ENCODE data around the gene SGO2. TPM values are rescaled to one million over a fixed set of nuclear protein-coding genes. Genes with fewer than 3 reads are reported as not detected.
"Not testable (repeated sequence)": the region's sequence is repeated elsewhere in the genome, so short reads cannot be mapped to it uniquely, and the experiment has no call there.

The SGO2 gene
- total RNA-seq, 1 donor from 2014 or later = 6.3 TPM

DNA sequence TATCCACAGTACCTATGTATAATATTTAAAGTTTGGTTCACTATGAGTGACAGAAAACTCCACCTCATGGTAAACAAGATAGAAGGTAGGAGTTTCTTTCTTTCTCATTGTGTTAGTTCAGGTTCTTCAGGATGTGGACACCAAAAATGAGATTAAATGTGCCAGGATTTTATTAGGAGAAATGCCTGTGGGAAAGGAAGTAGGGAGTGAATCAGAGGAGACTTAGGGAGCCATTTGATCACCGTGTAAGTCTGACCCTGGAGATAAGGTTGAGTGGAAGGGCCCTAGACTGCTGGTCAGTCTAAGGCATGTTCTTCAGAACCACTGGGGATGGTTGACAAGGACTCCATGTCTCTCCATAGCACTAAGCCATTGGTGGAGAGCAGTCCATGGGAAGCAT lies 67.9 kb downstream of the SGO2 start:
- no peak for ATAC-seq

GRCh38 chr2:200595913-200596312 lies 69.9 kb downstream of the SGO2 start:
- no peak for ATAC-seq

GRCh38 chr2:200596774-200597570 lies 71.0 kb downstream of the SGO2 start:
- peak; percentile 33 for ATAC-seq

DNA sequence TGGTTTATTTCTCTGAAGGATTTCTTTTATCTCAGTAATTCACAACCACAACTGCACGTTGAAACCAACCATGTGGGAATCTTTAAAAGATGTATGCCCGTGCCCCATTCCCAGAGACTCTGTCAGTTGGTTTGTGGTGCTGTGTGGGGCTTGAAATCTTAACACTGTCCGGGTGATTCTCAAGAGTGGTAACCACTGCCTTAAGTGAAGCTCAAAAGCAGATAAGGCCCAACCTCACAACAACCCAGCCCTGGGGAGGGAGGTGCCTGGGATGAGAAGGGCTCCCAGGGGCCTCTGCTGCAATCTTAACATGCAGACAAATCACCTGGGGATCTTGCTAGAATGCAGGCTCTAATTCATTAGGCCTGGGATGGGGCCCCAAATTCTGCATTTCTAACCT lies 73.2 kb downstream of the SGO2 start:
- no peak for ATAC-seq

DNA sequence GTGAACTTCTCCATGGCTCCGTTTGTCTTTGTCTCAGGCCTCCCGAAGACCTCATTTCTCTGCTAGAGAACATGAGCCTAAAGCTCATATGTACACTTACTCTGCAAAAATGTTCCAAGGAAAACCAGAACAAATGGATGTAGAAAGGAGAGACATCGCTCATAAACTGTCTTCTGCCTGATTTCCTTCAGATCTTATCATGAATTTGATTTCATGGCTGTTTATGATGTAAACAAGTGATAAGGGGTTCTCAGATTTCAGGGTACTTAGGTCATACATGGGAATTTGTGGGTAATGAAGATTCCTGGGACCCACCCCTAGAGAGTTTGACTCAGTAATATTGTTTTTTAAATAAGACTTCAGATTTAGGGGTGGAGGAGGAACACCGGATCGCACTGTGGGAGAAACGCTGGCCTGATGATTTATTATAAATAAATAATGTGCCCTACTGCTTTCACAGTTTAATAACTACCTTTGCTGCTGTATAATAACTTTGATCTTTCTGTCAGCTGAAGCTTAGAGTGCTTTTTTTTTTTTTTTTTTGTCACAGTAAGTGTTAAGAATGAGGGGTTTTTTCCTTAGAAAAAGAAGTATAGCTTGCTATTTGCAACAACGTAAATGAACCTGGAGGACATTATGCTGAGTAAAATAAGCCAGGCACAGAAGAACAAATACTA lies 74.7 kb downstream of the SGO2 start:
- no peak for ATAC-seq

GRCh38 chr2:200602584-200602983 lies 76.6 kb downstream of the SGO2 start:
- no peak for ATAC-seq

DNA sequence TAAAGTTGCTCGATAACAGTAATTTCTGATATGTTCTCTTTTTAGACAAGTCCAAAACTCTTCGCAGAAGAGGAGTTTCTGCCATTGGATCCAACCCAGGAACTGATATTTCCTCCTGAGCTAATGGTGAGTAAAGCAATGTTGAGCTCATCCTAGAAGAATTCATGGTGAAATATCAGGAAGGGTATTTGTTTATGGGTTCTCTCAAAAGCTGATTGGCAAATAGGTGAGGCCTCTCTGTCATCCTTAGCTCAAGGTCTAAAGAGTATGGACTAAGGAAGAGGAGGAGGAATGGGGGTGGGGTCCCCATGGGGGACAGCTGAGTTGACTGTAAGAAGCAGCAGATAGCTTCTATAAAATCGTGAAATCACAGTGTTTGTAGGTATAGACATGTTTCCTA lies 78.0 kb downstream of the SGO2 start:
- ATAC-seq = peak; percentile 80

- no peak for ATAC-seq
Observed at GRCh38 chr2:200604571-200605255, 78.7 kb downstream of the SGO2 start.

DNA sequence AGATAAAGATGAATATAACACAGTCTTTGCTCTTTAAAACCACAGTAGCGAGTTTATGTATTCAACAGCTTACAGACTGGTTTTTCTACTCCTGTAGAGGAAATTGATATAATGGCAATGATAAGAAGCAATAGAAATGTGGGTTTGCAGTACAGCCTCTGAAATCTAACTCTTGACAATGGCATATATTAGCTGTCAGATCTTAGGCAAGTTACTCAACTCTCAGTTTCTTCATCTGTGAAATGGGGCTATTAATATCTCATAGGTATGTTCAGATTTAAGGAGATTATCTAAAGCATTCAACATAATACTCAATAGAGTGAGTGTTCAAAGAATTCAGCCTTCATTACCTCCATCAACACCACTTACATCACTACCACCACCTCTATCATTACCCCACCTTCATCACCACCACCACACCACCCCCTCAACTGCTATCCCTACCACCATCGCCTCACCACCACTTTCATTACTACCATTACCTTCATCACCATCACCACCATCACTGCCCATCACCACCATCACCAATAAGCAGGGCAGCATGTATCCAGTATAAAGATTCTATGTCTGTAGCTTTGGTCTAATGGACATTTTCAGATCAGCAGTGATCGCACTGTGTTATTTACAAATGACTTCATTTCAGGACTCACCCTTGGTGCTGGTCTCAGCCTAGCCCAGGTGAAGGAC lies 82.5 kb downstream of the SGO2 start:
- no peak for ATAC-seq

GRCh38 chr2:200609028-200609614 lies 83.1 kb downstream of the SGO2 start:
- peak; percentile 88 for ATAC-seq

- ATAC-seq = not testable (repeated sequence)
Observed at GRCh38 chr2:200610217-200610616, 84.2 kb downstream of the SGO2 start.

- ATAC-seq = no peak
Observed at GRCh38 chr2:200613692-200614091, 87.7 kb downstream of the SGO2 start.

GRCh38 chr2:200614249-200614648 lies 88.2 kb downstream of the SGO2 start:
- no peak for ATAC-seq

DNA sequence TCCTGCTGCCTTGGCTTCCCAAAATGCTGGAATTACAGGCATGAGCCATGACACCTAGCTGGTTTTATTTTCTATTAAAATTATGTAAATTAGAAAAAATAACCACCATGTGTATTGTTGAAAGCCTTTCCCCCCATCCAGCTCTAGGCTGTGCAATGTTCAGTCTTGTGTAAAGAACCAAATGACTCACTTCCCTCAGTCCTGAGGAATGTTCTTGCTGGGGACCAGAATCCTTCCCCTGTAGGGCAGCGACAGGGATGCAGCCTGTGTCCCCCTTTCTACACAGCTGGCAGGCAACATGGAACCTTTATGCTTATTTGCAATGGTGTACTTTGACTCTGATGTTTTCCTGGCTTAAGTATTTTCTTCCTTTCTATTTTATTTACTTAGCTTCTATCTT lies 89.2 kb downstream of the SGO2 start:
- ATAC-seq = no peak

- ATAC-seq = no peak
Observed at GRCh38 chr2:200616193-200616592, 90.2 kb downstream of the SGO2 start.

DNA sequence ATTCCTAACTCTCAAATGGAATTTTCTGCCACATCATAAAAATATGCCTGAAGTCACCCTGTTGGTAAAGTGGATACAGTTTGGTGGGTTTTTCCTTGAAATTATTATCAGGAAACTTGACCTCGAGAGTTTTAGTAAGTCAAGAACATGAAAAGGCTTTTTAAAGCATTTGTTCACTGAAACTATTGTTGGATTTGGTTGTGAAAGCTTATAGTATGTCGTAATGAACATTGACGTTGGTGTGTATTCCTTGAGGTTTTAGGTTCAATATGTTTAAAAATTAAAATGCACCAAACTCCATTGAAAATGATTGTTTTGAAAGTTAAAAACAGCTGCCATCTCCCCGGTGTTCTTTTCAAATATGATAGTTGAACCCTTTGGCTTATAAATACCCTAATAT lies 90.6 kb downstream of the SGO2 start:
- ATAC-seq = no peak

GRCh38 chr2:200617156-200618053 lies 91.4 kb downstream of the SGO2 start:
- ATAC-seq = no peak

DNA sequence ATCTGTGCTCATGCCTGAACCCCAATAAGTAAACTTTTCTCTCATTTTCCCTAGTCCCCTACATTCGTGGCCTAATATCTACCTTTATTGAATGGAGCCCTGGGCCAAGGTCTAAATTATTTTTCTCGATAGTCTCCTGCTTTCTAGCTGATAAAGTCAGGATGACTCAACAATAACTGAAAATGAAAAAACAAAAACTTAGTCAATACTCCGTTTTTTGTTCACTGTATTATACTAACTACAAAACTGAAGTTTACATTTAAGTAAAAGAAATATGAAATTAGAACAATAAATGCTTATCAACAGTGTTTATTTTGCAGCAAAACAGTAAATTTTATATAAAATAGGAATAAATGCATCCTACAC lies 92.0 kb downstream of the SGO2 start:
- ATAC-seq = no peak

DNA sequence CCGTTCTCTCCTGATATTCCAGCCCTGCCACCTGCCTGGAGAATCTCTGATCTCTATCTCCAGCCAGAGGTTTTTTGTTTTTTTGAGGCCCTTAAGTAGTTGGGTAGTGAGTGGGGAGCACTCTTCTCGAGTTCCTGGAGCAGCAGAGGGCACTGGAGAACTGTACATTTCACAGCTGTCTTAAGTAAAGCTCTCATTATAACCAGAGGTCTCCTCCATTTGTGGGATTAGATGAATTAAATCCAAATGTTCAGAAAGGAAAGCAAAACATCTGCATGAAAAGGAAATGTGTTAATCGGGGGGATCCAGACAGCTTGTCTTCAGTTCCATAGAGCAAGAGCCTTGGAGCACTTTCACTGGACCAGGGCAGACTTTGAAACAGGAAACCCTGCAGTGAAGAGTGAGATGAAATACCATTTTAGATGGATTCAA lies 92.6 kb downstream of the SGO2 start:
- no peak for ATAC-seq

DNA sequence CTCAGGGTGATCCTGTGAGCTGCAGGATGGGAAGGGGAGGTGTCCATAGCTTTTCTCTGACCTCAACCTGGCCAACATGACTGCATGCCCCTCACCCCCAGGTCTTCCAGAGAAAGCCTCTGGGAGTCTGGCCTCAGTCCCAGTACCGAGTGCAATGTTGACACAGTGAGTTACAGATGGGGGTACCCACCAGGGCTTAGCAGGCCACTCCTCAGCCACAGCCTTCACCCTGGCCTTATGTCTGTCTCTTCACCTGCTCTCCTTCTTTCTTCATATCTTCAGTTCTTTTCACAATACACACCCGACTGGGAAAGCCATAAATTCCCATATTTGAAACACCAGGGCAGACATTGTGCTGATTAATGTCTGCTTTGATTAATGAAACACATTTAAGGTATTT lies 93.3 kb downstream of the SGO2 start:
- ATAC-seq = no peak

GRCh38 chr2:200620606-200621390 lies 94.8 kb downstream of the SGO2 start:
- ATAC-seq = no peak

All from esophagus mucosa (tissue), 1 donor.